Measurements from ENCODE around the gene SIPA1L3.

Gene SIPA1L3

GRCh38 chr19:37997911-37998344 is 90.9 kb downstream of the SIPA1L3 start:
- DNase-seq (ENCODE audit: low spot score), result no peak

DNA sequence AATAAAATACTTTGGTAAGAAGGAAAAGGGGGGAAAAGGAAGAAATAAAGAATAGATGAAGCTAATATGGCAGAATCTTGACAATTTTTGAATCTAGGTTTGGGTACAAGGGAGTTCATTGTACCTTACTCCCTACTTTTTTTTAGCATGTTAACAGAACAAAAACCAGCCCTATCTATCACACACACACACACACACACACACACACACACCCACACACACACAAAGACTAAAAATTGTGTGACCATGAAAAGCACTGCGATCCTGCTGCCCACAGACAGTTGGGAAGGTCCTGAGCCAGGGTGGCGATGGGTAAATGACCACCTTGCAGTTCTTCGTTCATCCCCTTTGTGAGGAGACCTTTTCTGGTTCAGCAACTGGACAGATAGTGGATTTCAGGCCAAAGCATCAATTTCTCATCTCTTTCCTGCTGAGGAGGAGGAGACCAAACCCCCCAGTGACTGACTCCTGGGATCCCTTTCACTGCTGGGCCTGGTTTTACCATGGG is 91.8 kb downstream of the SIPA1L3 start:
- no peak for DNase-seq (ENCODE audit: low spot score)

- DNase-seq (ENCODE audit: low spot score), result no peak
Observed at GRCh38 chr19:37999309-38000213, 92.6 kb downstream of the SIPA1L3 start.

DNA sequence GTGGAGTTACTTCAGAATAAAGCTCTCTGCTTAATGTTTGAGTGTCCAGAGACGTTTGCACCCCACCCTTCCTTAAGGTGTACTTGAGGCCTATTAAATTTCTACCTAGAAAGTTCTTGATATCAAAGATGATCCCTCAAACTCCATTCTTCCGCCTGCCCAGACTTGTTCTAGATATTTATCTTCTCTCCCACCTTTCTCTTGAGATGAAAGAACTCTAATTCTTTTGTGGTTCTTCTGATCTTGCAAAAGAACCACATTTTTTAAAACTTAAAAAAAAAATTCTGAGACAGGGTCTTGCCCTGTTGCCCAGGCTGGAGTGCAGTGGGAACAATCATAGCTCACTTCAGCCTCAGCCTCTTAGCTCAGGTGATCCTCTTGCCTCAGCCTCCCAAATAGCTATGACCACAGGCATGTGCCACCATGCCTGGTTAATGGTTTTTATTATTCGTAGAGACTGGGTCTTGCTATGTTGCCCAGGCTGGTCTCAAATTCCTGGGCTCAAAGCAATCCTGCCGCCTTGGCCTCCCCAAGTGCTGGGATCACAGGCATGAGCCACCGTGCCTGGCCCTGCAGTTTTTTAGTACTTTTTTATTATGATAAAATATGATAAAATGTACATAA is 94.3 kb downstream of the SIPA1L3 start:
- no peak for DNase-seq (ENCODE audit: low spot score)

GRCh38 chr19:38003438-38004185 is 96.6 kb downstream of the SIPA1L3 start:
- DNase-seq (ENCODE audit: low spot score), result peak; percentile 67

DNA sequence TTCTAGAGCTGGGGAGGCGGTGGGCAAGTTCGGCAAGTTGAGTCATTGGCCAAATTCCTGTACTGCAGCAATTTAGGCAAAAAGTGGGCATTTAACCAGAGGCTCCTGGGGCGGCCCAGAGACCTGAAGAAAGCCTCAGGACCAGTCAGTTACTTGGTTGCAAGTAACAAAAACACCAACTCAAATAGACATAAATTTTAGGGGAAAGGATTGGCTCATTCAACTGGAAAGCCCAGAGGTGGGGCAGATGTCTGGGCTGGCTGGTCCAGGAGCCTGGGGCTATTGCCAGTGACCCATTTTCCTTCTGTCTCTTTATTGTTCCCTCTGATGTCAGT is 97.1 kb downstream of the SIPA1L3 start:
- no peak for DNase-seq (ENCODE audit: low spot score)

- peak; percentile 90 for DNase-seq (ENCODE audit: low spot score)
Observed at GRCh38 chr19:38004521-38005223, 97.7 kb downstream of the SIPA1L3 start.

- DNase-seq (ENCODE audit: low spot score), result no peak
Observed at GRCh38 chr19:38005224-38005614, 98.2 kb downstream of the SIPA1L3 start.

DNA sequence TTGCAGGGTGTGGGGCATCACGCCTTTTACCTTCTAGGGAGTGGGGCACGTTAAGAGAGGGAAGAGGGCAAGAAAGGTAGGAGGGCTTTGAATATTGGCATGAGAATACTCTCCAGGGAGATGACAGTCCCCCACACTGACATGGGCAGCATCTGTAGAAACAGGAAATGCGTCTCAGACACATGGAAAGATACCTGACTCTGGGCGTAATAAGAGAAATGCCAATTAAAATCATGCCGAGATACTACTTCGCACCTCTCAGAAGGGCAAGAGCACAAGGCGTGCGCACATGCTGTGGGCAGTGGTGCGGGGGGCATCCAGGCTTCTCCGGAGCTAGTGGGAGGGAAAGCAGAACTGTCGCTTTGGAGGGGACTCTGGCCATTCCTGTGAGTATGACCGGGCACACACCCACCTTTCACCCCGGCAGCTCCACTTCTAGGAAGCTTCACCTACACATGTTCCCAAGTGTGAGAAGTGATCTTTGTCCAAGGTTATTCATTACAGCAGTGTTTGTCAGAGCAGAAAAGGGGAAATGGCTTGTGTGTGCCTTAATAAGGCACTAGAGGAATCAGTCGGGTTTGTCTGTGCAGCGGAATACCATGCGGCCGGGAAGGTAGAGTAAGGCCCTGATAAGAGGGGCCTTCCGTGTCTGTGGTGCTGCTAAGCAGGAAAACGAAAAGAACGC is 99.5 kb downstream of the SIPA1L3 start:
- DNase-seq (ENCODE audit: low spot score), result no peak

GRCh38 chr19:38009650-38010242 is 102.7 kb downstream of the SIPA1L3 start:
- DNase-seq (ENCODE audit: low spot score), result no peak

GRCh38 chr19:38011426-38011825 is 104.4 kb downstream of the SIPA1L3 start:
- DNase-seq (ENCODE audit: low spot score), result no peak

DNA sequence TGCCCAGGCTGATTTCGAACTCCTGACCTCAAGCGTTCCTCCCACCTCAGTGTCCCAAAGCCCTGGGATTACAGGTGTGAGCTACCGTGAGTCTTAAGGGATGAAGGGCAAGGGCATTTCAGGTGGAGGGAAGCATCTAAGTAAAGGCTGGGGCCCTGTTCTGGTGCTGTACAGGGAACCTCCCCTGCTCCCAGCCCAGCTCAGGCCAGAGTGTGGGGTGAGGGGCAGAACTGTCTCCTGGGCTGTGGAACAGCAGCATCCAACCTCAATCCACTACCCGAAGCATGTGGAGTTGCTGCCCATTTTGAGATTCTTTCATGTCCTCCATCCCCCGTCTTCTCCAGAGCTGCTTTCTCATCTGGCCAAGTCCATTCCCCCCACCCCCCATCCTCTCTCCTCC is 105.3 kb downstream of the SIPA1L3 start:
- DNase-seq (ENCODE audit: low spot score), result no peak

GRCh38 chr19:38012944-38013343 is 105.9 kb downstream of the SIPA1L3 start:
- DNase-seq (ENCODE audit: low spot score), result no peak

- no peak for DNase-seq (ENCODE audit: low spot score)
Observed at GRCh38 chr19:38013913-38014580, 107.0 kb downstream of the SIPA1L3 start.

DNA sequence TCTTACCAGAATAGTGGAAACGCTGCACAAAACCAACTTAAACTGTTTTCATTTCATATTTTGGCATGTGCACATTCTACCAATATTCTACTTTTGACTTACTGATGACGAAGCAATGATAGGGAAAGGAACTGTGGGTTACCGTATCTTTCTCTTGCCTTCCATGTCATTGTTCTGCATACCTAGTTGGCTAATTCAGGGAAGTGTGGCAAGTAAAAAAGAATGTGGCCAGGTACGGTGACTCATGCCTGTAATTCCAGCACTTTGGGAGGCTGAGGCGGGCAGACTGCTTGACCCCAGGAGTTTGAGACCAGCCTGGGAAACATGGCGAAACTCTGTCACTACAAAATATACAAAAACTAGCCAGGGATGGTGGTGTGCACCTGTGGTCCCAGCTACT is 108.2 kb downstream of the SIPA1L3 start:
- DNase-seq (ENCODE audit: low spot score), result no peak

DNA sequence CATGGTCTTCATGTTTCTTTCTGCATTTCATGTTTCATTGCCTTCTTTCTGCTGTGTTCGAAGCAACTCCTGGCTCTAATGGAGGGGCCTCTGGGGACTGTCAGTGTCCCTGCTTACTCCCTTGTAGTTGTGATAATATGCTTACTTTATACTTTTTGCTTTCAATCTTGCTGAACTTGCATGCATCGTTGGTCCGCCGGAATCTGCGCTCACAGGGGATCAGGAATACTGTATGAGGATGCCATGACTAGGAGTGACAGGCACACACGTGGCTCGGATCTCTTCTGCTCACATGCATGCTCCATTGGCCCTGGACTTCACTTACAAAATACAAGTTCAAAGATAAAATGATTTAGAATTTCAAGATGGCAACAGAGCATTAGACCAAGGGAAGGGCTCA is 108.8 kb downstream of the SIPA1L3 start:
- DNase-seq (ENCODE audit: low spot score), result no peak

GRCh38 chr19:38017401-38018151 is 110.6 kb downstream of the SIPA1L3 start:
- DNase-seq (ENCODE audit: low spot score), result no peak

GRCh38 chr19:38018694-38019395 is 111.8 kb downstream of the SIPA1L3 start:
- no peak for DNase-seq (ENCODE audit: low spot score)

DNA sequence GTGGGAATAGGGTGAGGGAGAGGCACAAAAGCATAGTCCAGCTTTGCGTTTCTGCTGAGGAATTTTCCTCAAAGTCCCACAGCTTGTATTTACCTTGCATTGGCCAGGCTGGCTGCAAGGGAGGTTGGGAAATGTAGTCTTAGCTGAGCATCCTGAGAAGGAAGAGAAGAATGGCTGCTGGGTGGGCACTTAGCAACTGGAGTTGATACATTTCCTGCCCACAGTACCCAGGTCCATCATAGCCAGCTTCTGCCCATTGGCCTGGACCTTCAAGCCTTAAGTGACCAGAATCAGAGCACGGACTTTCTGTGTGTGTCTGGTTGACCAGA is 112.4 kb downstream of the SIPA1L3 start:
- DNase-seq (ENCODE audit: low spot score), result no peak

Data from ecto neural progenitor cell (in vitro differentiated cells).